ENCODE measurements around the gene ALKBH8. TPM values are rescaled to one million over a fixed set of nuclear protein-coding genes. Genes with fewer than 3 reads are reported as not detected.

The ALKBH8 gene
- total and polyA plus RNA-seq, 2 experiments from 2014 or later = 6.6 to 10.7 TPM

GRCh38 chr11:107608809-107609208, 43.3 kb upstream of the ALKBH8 start:
- Histone ChIP-seq H3K27me3 (replicated peaks; ENCODE audit: insufficient read depth) (peaks cover 22% of the 10 kb centered on the region), H3K79me2 (ENCODE audit: insufficient read depth) (no peaks in the 10 kb centered on the region), H3K9me3 (ENCODE audit: low read depth) (no peaks in the 10 kb centered on the region), H3K9ac (no peak overlapping the region), H3K36me3 (ENCODE audit: low read depth) (no peaks in the 10 kb centered on the region), H3F3A (ENCODE audit: insufficient read depth) (no peaks in the 10 kb centered on the region), H3K9me2 (ENCODE audit: insufficient read depth) (no peaks in the 10 kb centered on the region), H4K20me1 (ENCODE audit: insufficient read depth) (no peaks in the 10 kb centered on the region), H3K4me2 (ENCODE audit: unreplicated experiment) (no peak overlapping the region), H3K4me1 (ENCODE audit: insufficient read depth) (no peaks in the 10 kb centered on the region), H2AFZ (no peak overlapping the region), H3K4me3 (no peak overlapping the region), H3K27ac (no peak overlapping the region)
- TF ChIP-seq EZH2phosphoT487 (IDR thresholded peaks at IDR 0.05; ENCODE audit: insufficient read depth, low read depth) (no peak), EZH2 (IDR thresholded peaks at IDR 0.05; ENCODE audit: insufficient read depth, poor library complexity, severe bottlenecking) (no peak)
- no peak for DNase-seq
- in situ Hi-C loops (cut with MboI) = no loop called here
- WGBS, 2 experiments (ENCODE audit: low coverage in 1 of 2, low lambda C conversion rate in 2 of 2, missing lambda C conversion rate in 2 of 2) = 40 to 51% methylated on average over 2 of the region's 2 CpGs

- no peaks in the 10 kb centered on the region for H3K9me3 ChIP-seq (ENCODE audit: low read depth)
- H3K27ac ChIP-seq = no peak overlapping the region
- 48 to 56% methylated on average over 3 of the region's 3 CpGs for WGBS, 2 experiments (ENCODE audit: low coverage in 1 of 2, low lambda C conversion rate in 2 of 2, missing lambda C conversion rate in 2 of 2)
- TF ChIP-seq EZH2 (IDR thresholded peaks at IDR 0.05; ENCODE audit: insufficient read depth, poor library complexity, severe bottlenecking) = no peak
- TF ChIP-seq EZH2phosphoT487 (IDR thresholded peaks at IDR 0.05; ENCODE audit: insufficient read depth, low read depth) = no peak
- no peak overlapping the region for H3K4me2 ChIP-seq (ENCODE audit: unreplicated experiment)
- H3F3A ChIP-seq (ENCODE audit: insufficient read depth) = no peaks in the 10 kb centered on the region
- H3K9me2 ChIP-seq (ENCODE audit: insufficient read depth) = no peaks in the 10 kb centered on the region
- in situ Hi-C loops (cut with MboI) = no loop called here
- H3K9ac ChIP-seq = no peak overlapping the region
- no peak overlapping the region for H2AFZ ChIP-seq
- H3K79me2 ChIP-seq (ENCODE audit: insufficient read depth) = no peaks in the 10 kb centered on the region
- no peaks in the 10 kb centered on the region for H4K20me1 ChIP-seq (ENCODE audit: insufficient read depth)
- H3K36me3 ChIP-seq (ENCODE audit: low read depth) = no peaks in the 10 kb centered on the region
- no peaks in the 10 kb centered on the region for H3K4me1 ChIP-seq (ENCODE audit: insufficient read depth)
- no peak overlapping the region for H3K4me3 ChIP-seq
- DNase-seq = no peak
- peaks cover 18% of the 10 kb centered on the region for H3K27me3 ChIP-seq (replicated peaks; ENCODE audit: insufficient read depth)
Observed at GRCh38 chr11:107606141-107606540, 40.6 kb upstream of the ALKBH8 start.

- no peaks in the 10 kb centered on the region for H3K79me2 ChIP-seq (ENCODE audit: insufficient read depth)
- H3K9ac ChIP-seq = no peak overlapping the region
- no peak overlapping the region for H2AFZ ChIP-seq
- no peaks in the 10 kb centered on the region for H3K9me3 ChIP-seq (ENCODE audit: low read depth)
- no peak overlapping the region for H3K27ac ChIP-seq
- H3K4me3 ChIP-seq = no peak overlapping the region
- DNase-seq = no peak
- WGBS, 2 experiments (ENCODE audit: low coverage in 1 of 2, low lambda C conversion rate in 2 of 2, missing lambda C conversion rate in 2 of 2) = 67 to 69% methylated on average over 9 of the region's 9 CpGs
- peaks cover 18% of the 10 kb centered on the region for H3K27me3 ChIP-seq (replicated peaks; ENCODE audit: insufficient read depth)
- no peaks in the 10 kb centered on the region for H3K36me3 ChIP-seq (ENCODE audit: low read depth)
- no peaks in the 10 kb centered on the region for H3K9me2 ChIP-seq (ENCODE audit: insufficient read depth)
- TF ChIP-seq EZH2phosphoT487 (IDR thresholded peaks at IDR 0.05; ENCODE audit: insufficient read depth, low read depth) = no peak
- no peak for TF ChIP-seq EZH2 (IDR thresholded peaks at IDR 0.05; ENCODE audit: insufficient read depth, poor library complexity, severe bottlenecking)
- in situ Hi-C loops (cut with MboI) = no loop called here
- no peaks in the 10 kb centered on the region for H3F3A ChIP-seq (ENCODE audit: insufficient read depth)
- H3K4me2 ChIP-seq (ENCODE audit: unreplicated experiment) = no peak overlapping the region
- H4K20me1 ChIP-seq (ENCODE audit: insufficient read depth) = no peaks in the 10 kb centered on the region
- H3K4me1 ChIP-seq (ENCODE audit: insufficient read depth) = no peaks in the 10 kb centered on the region
Observed at GRCh38 chr11:107605061-107606006, 39.8 kb upstream of the ALKBH8 start.

- in situ Hi-C loops (cut with MboI) = no loop called here
- DNase-seq = peak; percentile 54
- no peaks in the 10 kb centered on the region for H3K36me3 ChIP-seq (ENCODE audit: low read depth)
- H3K9me2 ChIP-seq (ENCODE audit: insufficient read depth) = no peaks in the 10 kb centered on the region
- H3K9me3 ChIP-seq (ENCODE audit: low read depth) = no peaks in the 10 kb centered on the region
- WGBS, 2 experiments (ENCODE audit: low coverage in 1 of 2, low lambda C conversion rate in 2 of 2, missing lambda C conversion rate in 2 of 2) = 56 to 58% methylated on average over 6 of the region's 6 CpGs
- no peaks in the 10 kb centered on the region for H3K79me2 ChIP-seq (ENCODE audit: insufficient read depth)
- H3K4me3 ChIP-seq = no peak overlapping the region
- no peak overlapping the region for H3K9ac ChIP-seq
- H2AFZ ChIP-seq = no peak overlapping the region
- no peaks in the 10 kb centered on the region for H4K20me1 ChIP-seq (ENCODE audit: insufficient read depth)
- H3K27ac ChIP-seq = no peak overlapping the region
- no peaks in the 10 kb centered on the region for H3F3A ChIP-seq (ENCODE audit: insufficient read depth)
- H3K4me1 ChIP-seq (ENCODE audit: insufficient read depth) = no peaks in the 10 kb centered on the region
- TF ChIP-seq EZH2phosphoT487 (IDR thresholded peaks at IDR 0.05; ENCODE audit: insufficient read depth, low read depth) = no peak
- 0 out of 2 replicates have a peak, but pooled peaks cover 6% of the 10 kb centered on the region for H3K27me3 ChIP-seq (replicated peaks; ENCODE audit: insufficient read depth)
- no peak overlapping the region for H3K4me2 ChIP-seq (ENCODE audit: unreplicated experiment)
Observed at GRCh38 chr11:107598225-107599139, 32.9 kb upstream of the ALKBH8 start.

Data from GM23248 (cell line).